ENCODE data around the gene TRANK1.
"Not testable (repeated sequence)": the region's sequence is repeated elsewhere in the genome, so short reads cannot be mapped to it uniquely, and the experiment has no call there.

The TRANK1 gene

GRCh38 chr3:36881735-36882134 is 63.1 kb downstream of the TRANK1 start:
- no peak for DNase-seq

DNA sequence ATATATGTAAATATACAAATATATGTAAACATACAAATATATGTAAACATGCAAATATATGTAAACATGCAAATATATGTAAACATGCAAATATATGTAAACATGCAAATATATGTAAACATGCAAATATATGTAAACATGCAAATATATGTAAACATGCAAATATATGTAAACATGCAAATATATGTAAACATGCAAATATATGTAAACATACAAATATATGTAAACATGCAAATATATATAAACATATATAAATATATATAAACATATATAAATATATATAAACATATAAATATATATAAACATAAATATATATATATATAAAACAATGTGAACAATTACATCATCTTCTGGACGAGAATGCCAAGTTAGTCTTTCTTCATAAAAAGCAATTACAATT is 65.0 kb downstream of the TRANK1 start:
- DNase-seq: not testable (repeated sequence)

- no peak for DNase-seq
These were observed 66.7 kb downstream of the TRANK1 start for GRCh38 chr3:36877930-36878685.

DNA sequence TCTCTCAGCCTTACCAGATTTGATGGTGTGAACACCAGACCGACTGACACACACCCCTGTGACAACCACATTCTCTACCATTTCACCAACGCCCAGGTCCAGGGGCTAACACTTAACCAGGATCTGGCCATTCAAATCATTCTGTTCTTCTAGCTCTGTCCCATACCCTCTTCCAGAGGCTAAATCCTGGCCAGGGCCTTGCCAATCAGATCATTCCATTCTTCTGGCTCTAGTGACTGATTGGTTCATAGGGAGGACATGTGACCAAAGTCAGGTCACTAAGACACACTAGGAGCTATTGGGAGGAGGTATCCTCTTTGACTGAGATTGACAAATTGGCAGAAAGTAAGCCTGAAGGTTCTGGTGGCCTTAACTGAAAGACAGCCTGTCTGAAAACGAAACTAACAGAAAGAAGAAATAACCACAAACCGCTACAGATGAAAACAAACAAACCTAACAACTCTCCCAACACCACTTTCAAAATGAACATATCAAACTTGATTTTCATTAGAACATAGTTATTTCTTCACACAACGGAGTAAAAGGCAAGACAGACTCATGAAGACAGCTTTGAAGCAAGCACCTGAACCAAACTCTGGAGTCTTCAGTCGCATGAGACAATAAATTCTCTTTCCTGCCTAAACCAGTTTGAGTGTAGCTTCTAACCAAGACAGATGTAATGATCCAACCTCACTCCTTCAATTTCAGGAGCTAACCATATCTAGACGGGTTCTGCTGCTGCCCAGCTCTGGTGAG is 68.5 kb downstream of the TRANK1 start:
- DNase-seq: no peak

DNA sequence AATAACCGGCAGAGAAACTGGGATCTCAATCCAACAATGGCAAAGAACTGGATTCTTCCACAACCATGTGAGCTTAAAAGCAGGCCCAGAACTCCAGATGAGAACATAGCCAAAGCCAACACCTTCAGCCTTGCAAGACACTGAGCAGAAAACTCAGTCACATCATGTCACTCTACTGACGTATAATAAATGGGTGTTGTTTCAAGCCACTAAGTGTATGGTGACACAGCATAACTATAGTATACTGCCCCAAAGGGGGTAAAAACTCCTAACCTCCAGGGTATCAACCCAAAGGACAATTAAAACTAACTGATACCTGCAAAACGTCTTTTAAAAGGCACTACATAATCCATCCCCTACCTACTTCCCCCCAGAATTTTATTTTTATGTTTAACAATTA is 69.5 kb downstream of the TRANK1 start:
- no peak for DNase-seq

- DNase-seq: no peak
These were observed 70.4 kb downstream of the TRANK1 start for GRCh38 chr3:36874424-36874823.

DNA sequence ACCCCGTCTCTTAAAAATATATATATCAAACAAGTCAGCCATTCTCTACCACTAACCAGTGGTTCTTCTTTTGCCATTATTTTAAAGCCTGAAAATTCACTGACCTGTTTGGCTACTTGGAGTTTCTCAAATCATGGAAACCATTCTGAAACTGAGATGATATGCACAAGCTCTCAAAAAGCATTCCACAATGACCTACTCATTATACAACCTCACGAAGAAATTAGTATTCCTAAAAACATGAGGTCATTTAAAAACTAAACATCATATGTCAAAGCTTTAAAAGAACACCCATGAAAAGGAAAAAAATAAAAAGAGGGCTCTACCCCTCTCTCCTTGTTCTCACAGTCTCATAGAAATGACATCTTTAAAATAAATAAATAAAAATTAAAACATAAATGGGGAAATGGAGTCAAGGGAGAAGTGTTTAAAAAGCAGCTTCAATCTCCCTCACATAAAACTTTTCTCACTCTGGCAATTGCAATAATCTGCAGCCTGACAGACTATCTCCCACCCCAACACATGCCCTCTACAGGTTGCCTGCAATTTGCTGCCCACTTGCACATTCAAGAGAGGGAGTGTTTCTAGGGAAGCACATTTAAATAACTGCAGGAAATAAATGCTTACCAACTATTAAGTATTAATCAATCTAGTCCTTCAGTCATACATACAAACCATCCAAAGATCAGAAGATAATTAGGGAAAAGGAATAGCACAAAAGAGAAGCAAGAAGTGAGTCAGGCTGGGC is 73.3 kb downstream of the TRANK1 start:
- no peak for DNase-seq

DNA sequence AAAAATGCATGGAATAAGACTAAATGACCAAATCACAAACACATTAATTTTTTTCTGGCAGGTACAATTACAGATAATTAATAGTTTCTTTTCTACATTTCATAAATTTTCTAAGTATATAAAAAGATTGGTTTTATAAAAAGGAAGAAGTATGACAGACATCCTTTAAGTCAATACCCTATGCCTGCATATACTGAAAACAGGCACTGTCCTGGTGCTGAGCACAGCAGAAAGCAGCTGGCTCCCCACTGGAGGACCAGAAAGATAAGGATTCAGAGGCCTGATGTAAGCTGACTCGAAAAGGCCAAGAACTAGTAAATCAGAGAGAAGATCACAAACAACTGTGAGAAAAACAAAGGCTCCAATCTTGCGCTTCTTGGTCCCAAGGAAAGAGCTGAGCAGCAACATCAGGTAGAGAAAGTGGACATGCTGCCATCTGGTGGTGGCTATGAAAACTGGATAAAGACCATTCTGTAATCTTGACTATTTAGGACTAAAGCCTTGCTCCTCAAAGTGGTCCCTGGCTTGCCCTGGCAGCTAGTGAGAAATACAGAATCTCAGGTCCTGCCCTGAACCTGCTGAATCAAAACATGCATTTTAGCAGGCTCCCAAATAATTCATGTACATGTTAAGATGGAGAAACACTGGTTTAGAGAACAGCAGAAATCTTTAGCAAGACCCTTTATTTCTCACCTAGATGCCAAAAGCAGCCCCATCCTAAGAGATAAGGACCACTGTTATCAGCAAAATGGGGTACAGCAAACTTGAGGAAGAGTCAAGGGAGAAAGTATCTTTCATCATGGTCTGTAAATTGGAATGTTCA is 76.0 kb downstream of the TRANK1 start:
- DNase-seq: peak; percentile 89

GRCh38 chr3:36867810-36868209 is 77.0 kb downstream of the TRANK1 start:
- DNase-seq: no peak

GRCh38 chr3:36866368-36866767 is 78.5 kb downstream of the TRANK1 start:
- no peak for DNase-seq

GRCh38 chr3:36864180-36865053 is 80.4 kb downstream of the TRANK1 start:
- no peak for DNase-seq

DNA sequence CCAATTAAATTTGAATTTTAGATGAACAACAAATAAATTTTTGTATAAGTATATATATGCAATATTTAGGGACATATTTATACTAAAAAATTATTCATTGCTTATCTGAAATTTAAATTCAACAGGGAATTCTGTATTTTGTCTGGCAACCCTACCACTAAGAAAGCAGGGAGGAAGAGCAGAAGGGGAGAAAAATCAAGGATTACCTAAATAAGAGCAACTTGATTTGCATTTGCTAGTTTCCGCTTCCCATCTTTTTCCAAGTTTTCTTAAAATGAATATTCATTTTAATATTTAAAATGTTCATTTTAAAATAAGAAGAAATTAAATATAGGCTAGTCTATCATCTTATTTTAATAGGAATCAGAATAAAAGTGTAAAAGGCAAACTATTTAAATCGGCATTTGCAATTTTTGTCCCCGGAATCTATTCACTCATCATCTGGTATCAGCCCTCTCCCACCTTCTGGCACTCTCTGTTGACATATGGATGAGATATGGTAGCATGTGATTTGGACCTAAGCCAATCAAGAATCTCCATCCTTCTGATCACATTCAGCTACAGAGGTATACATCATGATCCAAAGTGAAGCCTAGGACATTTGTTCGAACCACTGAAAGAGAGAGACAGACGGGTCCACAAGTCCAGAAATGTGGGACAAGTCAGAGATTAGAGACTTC is 82.6 kb downstream of the TRANK1 start:
- no peak for DNase-seq

- DNase-seq: no peak
These were observed 85.4 kb downstream of the TRANK1 start for GRCh38 chr3:36859494-36859893.

GRCh38 chr3:36852071-36852470 is 92.8 kb downstream of the TRANK1 start:
- DNase-seq: no peak

DNA sequence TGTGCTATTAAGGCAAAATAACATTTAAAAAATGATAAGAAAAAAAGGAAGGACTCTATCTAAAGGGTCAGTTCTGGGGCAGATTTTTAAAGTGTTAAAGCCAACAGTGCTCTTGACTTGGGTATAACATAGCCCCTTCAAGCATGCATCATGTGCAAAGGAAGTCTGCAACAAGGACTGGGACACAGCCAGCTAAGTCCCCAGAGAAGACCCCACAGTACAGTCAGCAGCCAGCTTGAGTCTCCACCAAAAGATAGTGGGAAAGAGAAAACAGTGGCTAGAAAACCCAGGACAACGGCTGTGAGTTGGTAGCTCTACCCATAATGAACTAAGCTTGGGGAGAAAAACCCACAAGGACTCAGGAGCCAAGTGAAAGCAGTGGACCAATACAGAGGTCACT is 94.1 kb downstream of the TRANK1 start:
- DNase-seq: no peak

DNA sequence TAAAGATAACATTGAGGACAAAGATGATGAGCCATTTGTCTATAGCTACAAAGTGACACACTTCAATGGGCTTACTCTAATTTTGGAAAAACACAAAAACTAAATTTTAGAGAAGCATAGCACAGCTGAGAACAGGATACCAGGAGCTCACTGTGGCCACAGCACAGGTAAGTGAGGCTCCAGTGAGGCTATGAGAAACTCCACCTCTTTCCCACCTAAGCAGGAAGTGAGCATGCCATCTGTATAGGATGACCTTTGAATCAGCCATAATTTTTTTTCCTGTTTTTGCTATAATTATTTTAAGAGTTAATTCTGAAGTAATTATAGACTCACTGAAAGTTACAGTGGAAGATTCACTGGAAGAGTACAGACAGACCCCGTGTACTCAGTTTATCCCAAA is 98.4 kb downstream of the TRANK1 start:
- no peak for DNase-seq

DNA sequence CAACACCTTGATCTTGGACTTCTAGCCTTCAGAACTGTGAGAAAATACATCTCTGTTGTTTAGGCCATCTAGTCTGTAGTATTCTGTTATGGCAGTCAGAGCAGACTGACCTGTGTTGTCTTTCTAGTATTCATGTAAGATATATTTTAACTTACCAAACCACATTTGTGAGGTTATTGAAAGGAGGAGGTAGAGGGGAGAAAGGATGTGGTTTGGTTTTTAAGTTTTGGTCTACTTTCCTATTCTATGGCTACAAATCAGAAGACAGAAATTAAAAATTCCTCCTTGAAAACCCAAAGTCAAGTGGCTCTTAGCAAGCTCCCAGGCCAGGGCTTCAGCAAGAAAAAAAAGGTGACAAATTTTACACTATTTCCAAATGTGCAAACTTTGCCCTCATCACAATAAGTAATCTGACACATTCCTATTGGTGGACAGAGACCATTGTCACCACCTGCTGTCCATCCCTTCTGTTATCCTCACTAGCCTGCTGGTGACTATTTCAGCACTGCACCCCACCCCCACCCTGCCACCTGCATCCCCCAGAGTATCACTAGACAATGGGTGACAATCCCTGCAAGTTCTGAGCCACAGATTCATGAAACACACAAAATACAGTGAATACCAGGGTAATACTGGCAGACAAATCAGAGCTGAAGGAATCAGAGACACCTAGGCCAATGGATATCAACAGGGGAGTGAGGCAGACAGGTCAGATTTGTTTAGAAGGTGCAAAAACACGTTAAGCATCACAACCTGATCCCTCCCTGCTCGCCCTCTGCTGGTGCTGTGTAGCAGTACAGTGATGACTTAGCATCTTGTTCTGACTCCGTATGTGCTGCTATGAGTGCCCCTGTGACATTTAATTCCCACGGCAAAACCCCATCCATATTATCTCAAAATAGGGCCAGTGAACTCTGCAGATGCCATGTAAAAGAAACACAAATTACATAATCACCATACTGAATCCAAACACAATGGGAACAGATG is 101.5 kb downstream of the TRANK1 start:
- no peak for DNase-seq

DNA sequence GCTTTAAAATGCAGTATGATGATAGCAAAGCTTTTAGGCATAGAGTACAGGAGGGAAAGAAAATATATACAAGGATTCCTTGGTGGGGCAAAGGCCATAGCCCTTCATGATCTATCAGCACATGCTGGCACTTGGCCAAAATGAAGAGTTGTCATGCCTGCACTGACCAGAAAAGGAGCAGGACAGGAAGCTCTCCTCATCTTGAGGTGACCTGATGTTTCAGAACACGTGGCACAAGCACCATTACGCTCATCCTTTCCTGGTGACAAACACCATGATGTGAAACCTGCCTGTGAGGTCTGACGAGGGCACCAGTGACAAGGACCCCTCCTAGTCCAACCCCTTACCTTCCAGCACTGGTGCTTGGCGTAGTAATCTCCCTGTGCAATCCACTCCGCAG is 102.6 kb downstream of the TRANK1 start:
- DNase-seq: no peak

DNA sequence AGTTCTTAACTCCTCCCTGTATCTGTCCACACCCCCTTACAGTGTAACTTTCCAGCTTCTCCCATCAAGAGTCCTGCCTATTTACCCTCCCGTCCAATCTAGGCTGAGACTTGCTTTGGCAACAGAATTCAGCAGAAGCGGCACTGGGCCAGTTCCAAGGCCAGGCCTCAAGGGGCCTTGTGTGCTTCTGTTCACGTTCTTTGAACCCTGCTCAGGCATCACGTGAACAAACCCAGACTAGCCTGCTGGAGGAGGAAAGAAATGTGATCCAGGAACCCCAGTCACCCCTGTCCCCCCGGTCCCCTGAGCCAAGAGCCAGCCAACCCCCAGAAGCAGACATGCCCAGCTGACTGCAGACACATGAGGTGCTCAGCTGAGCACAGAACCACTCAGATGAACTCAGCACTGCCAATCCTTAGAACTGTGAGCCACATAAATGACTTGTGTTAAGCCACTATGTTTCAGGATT is 104.4 kb downstream of the TRANK1 start:
- peak; percentile 46 for DNase-seq

DNA sequence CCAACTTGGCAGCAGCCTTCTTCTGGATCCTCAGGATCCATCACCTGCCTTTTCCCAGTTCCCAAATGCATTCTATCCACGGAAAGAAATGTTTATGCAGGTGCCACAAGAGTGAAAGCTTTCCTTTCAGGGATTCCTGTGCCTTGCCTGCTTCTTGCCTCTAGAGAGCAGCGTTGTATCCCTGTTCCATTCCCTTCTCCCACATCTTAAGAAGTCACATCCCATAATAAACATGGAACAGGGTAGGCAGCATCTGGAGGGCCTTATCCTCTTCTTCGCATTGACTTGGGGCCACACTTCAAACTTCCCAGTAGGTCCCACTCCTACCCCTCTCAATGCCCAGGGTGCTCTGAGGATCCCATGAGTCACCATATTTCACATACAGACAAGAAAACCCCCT is 107.8 kb downstream of the TRANK1 start:
- no peak for DNase-seq

Data from eye (tissue), 1 donor.